AG04449 (cell line): ENCODE results near the gene SMG9.
A peak's percentile ranks its signal among the peaks of the same experiment; 100 is the strongest.

Experiments
- CTCF ChIA-PET: fragments of 350-600 bp; formaldehyde crosslinking; extraction: SDS; loops from one replicate; lab custom pipeline; 2021; ENCODE audit warnings: antibody characterized with exemption; lab: Yijun Ruan, JAX
- POLR2A ChIA-PET: fragments of 400-600, 350-600 bp; formaldehyde crosslinking; extraction: SDS; loops from one replicate; lab custom pipeline; 2020; ENCODE audit warnings: antibody characterized with exemption, inconsistent platforms; lab: Yijun Ruan, JAX
- DNase-seq: peaks from one replicate; pipeline ENCODE4 v3.0.0-alpha.2; 2010; ENCODE audit warnings: low read depth, low spot score
- H3K4me3 ChIP-seq: 2 replicates; pipeline ENCODE4 v1.5.1; 2011; ENCODE audit warnings: low read depth, mild to moderate bottlenecking, control low read depth, low read length
- CTCF ChIP-seq: IDR thresholded peaks from one replicate; pipeline ENCODE4 v1.5.1; 2011; ENCODE audit warnings: mild to moderate bottlenecking, moderate library complexity, low read length, control low read depth, inconsistent platforms; ENCODE audit not compliant: insufficient read depth; ENCODE audit errors: missing control alignments

SMG9 gene

GRCh38 chr19:43739439-43740235, 15.1 kb downstream of the SMG9 start:
- POLR2A ChIA-PET, result no interaction called here

GRCh38 chr19:43738780-43739211, 16.0 kb downstream of the SMG9 start:
- TF ChIP-seq CTCF, result no peak
- CTCF ChIA-PET, result interaction anchor here (1.0 to 10.1 kb wide), 3 partner anchors 20 to 71 kb away, joined by 3 to 203 read pairs (median 4); partner anchors contain the start of gene SMG9
- no peak overlapping the region for H3K4me3 ChIP-seq
- POLR2A ChIA-PET, result no interaction called here
- DNase-seq, result no peak

More at GRCh38 chr19:43739439-43740235, 15.1 kb downstream of the SMG9 start:
- no peak for DNase-seq
- TF ChIP-seq CTCF, result no peak
- CTCF ChIA-PET, result interaction anchor here (1.0 to 10.1 kb wide), 3 partner anchors 19 to 71 kb away, joined by 4 to 203 read pairs (median 103); partner anchors contain the start of gene SMG9
- H3K4me3 ChIP-seq, result no peak overlapping the region

- TF ChIP-seq CTCF, result no peak
- CTCF ChIA-PET, result interaction anchor here (0.7 to 3.8 kb wide), 7 partner anchors 10 to 74 kb away, joined by 3 to 33 read pairs (median 5); no protein-coding TSS in a partner anchor
- POLR2A ChIA-PET, result interaction anchor here (0.6 to 1.3 kb wide), 5 partner anchors 9 to 66 kb away, joined by 3 to 6 read pairs (median 4); partner anchors contain the start of genes PLAUR and SMG9
- no peak overlapping the region for H3K4me3 ChIP-seq
- peak; percentile 71 for DNase-seq
Measured at GRCh38 chr19:43735957-43736356, 18.8 kb downstream of the SMG9 start.

GRCh38 chr19:43735013-43735412, 19.7 kb downstream of the SMG9 start:
- POLR2A ChIA-PET, result no interaction called here
- no peak for TF ChIP-seq CTCF
- no peak overlapping the region for H3K4me3 ChIP-seq
- no peak for DNase-seq
- CTCF ChIA-PET, result interaction anchor here (0.9 to 3.8 kb wide), 3 partner anchors 10 to 66 kb away, joined by 3 to 33 read pairs (median 3); no protein-coding TSS in a partner anchor

GRCh38 chr19:43731846-43732245, 22.9 kb downstream of the SMG9 start:
- DNase-seq, result no peak
- no peak for TF ChIP-seq CTCF
- CTCF ChIA-PET, result interaction anchor here (1.2 to 1.7 kb wide), 4 partner anchors 13 to 53 kb away, joined by 3 to 10 read pairs (median 4); no protein-coding TSS in a partner anchor
- POLR2A ChIA-PET, result no interaction called here
- no peak overlapping the region for H3K4me3 ChIP-seq

DNA sequence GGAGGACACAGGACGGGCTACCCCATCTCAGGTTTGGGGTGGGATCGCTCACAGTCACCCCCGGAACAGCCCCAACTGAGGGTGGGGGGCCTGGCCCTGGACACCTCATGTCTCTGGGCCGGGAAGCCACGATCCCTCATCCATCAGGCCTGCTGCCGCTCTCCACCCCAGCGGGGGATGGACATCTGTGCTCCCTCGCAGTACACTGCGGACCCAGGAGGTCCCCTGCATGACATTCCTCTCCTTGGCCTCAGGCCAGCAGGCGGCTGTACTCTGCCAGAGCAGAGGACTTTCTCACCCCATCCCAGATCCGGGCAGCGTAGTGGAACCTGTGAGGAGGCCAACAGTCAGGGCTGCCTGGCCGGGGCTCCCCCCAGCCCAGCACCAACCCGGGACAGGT, 23.4 kb downstream of the SMG9 start:
- no peak for TF ChIP-seq CTCF
- no peak overlapping the region for H3K4me3 ChIP-seq
- no peak for DNase-seq
- ChIA-PET CTCF (interaction anchor here (1.7 kb wide), 1 partner anchor 14 kb away, joined by 10 read pairs; no protein-coding TSS in a partner anchor), POLR2A (no interaction called here)
